ENCODE results near the gene FUOM. TPM values are rescaled to one million over a fixed set of nuclear protein-coding genes. Genes with fewer than 3 reads are reported as not detected.

FUOM gene
- total and polyA plus RNA-seq, 9 of the 15 experiments (the other 6 are each of a cell fraction or from before 2014, with no cell fraction given), result 1.8 to 96.1 (median 27.0) TPM

GRCh38 chr10:133336577-133337369, 21.0 kb downstream of the FUOM start, which contains the start of gene CALY:
TSS of gene CALY (minus strand) at chr10:133336896. CDS start at chr10:133328989, 7,907 bp downstream.
- FAIRE-seq (no peak), ATAC-seq (peak; percentile 81), DNase-seq (ENCODE audit: extremely low read depth in 1 of 4, low spot score in 3 of 4) (peak; percentile 53 to 78 (median 74))
- H3K4me1 ChIP-seq (replicated peaks in 1 of 2; ENCODE audit: control insufficient read depth in 2 of 2, insufficient read depth in 2 of 2, low read length in 2 of 2), result peaks cover 0 to 26% of the 10 kb centered on the region in 2 experiments; a peak in 2 of 5 replicates
- intact Hi-C loops (cut with micrococcal nuclease), result no loop called here
- no TSS peak for BruUV-seq (replicated peaks)
- H3K79me2 ChIP-seq (ENCODE audit: control insufficient read depth, insufficient read depth, low read length), result no peaks in the 10 kb centered on the region
- no peak within 1 kb of the TSS for H2AFZ ChIP-seq (ENCODE audit: low read depth, low read length)
- 3% methylated on average over 20 of the region's 63 CpGs for WGBS (ENCODE audit: insufficient coverage, low coverage, missing lambda C conversion rate)
- no peaks in the 10 kb centered on the region for H3K36me3 ChIP-seq (ENCODE audit: control insufficient read depth, insufficient read depth, low read length)
- H3K27ac ChIP-seq (ENCODE audit: extremely low read depth, low read depth, low read length), result no peak within 1 kb of the TSS
- H3K4me2 ChIP-seq (ENCODE audit: insufficient read depth, low read length), result no peak within 1 kb of the TSS
- H3K9me1 ChIP-seq (ENCODE audit: control insufficient read depth, insufficient read depth, low read length), result no peaks in the 10 kb centered on the region
- CTCF ChIA-PET (ENCODE audit: low intra/inter-chr PET ratio), result no interaction called here
- in situ Hi-C loops (cut with MboI), result no loop called here
- H3K9me3 ChIP-seq (replicated peaks; ENCODE audit: control insufficient read depth, insufficient read depth, low read depth, low read length), result no peaks in the 10 kb centered on the region
- H3K9ac ChIP-seq (ENCODE audit: insufficient read depth in 1 of 2, low read depth in 2 of 2, low read length in 2 of 2), result no peak within 1 kb of the TSS
- POLR2A ChIA-PET, result interaction anchor here (1.0 kb wide), 1 partner anchor 15 kb away, joined by 4 read pairs; no protein-coding TSS in a partner anchor
- H3K27me3 ChIP-seq (ENCODE audit: control insufficient read depth in 2 of 2, insufficient read depth in 2 of 2, low read length in 2 of 2), result peaks cover 6 to 10% of the 10 kb centered on the region in 2 experiments; a peak in 4 of 5 replicates
- no peak within 1 kb of the TSS for H3K4me3 ChIP-seq
- no peaks in the 10 kb centered on the region for H4K20me1 ChIP-seq (replicated peaks; ENCODE audit: control insufficient read depth, insufficient read depth, low read length)
- TF ChIP-seq ZBTB1 (CRISPR knock-in tag; IDR thresholded peaks at IDR 0.05; ENCODE audit: borderline replicate concordance, low read depth) (peak; percentile 69; the same call in 1 of the 2 replicates), EGR1 (conservative IDR thresholded peaks at IDR 0.05) (0 out of 2 replicates have a peak, but pooled peaks have one; percentile 10), ZSCAN29 (IDR thresholded peaks at IDR 0.05) (0 out of 2 replicates have a peak, but pooled peaks have one; percentile 34), ZNF263 (CRISPR knock-in tag; IDR thresholded peaks at IDR 0.05; ENCODE audit: borderline replicate concordance) (0 out of 2 replicates have a peak, but pooled peaks have one; percentile 20), NRF1 (conservative IDR thresholded peaks at IDR 0.05 in 1 of 2, IDR thresholded peaks at IDR 0.05 in 1 of 2) (peak; percentile 84 to 86), ZEB2 (IDR thresholded peaks at IDR 0.05) (no peak), STAT5B (CRISPR knock-in tag; IDR thresholded peaks at IDR 0.05) (no peak), FOXA3 (CRISPR knock-in tag; conservative IDR thresholded peaks at IDR 0.05 in 1 of 2, IDR thresholded peaks at IDR 0.05 in 1 of 2) (no peak), RFX1 (IDR thresholded peaks at IDR 0.05) (peak; percentile 85), CUX1 (CRISPR knock-in tag; IDR thresholded peaks at IDR 0.05) (no peak), AFF4 (CRISPR knock-in tag; IDR thresholded peaks at IDR 0.05) (no peak)

Measured in K562 (cell line).